Psoas muscle (tissue), 8 donors: Measurements from ENCODE around the gene BIRC7. TPM values are rescaled to one million over a fixed set of nuclear protein-coding genes. Genes with fewer than 3 reads are reported as not detected.

ENCODE experiments used
- ATAC-seq, 4 donors: fragments of 200-7000 bp; cut with Tn5 transposase; one replicate each; pipeline ENCODE4 v1.9.1; 2020; ENCODE audit warnings: moderate library complexity in 3 of 4, mild to moderate bottlenecking in 2 of 4
- DNase-seq, 2 donors: peaks; one replicate each; pipeline ENCODE4 v3.0.0-alpha.2; 2020
- H3K27ac ChIP-seq: fragments of 200-600 bp; one replicate; pipeline ENCODE4 v1.8.0; 2022
- H3K27me3 ChIP-seq, 3 donors: fragments of 200-600 bp in 1 of 3; one replicate each; pipeline versions ENCODE4 v1.6.1 to v1.8.0; 2013 to 2022; ENCODE audit warnings: low read length in 2 of 3, mild to moderate bottlenecking in 2 of 3, moderate library complexity in 1 of 3; ENCODE audit not compliant: insufficient read depth in 3 of 3
- H3K36me3 ChIP-seq, 2 donors: fragments of 200-600 bp in 1 of 2; one replicate each; pipeline versions ENCODE4 v1.6.1 to v1.8.0; 2013 to 2022; ENCODE audit warnings: low read depth in 1 of 2, mild to moderate bottlenecking in 1 of 2, moderate library complexity in 1 of 2; ENCODE audit not compliant: insufficient read depth in 1 of 2
- H3K4me1 ChIP-seq: fragments of 200-600 bp; one replicate; pipeline ENCODE4 v1.8.0; 2022
- H3K4me3 ChIP-seq: fragments of 200-600 bp; one replicate; pipeline ENCODE4 v1.8.0; 2022; ENCODE audit warnings: mild to moderate bottlenecking
- H3K9me3 ChIP-seq: fragments of 200-600 bp; one replicate; pipeline ENCODE4 v1.8.0; 2022
- CTCF ChIP-seq: fragments of 200-600 bp; IDR thresholded peaks from one replicate; pipeline ENCODE4 v1.8.0; 2022; ENCODE audit warnings: antibody characterized with exemption
- WGBS, 3 donors: extraction: QIAGEN DNeasy Blood & Tissue Kit; methylation state at CpG; one replicate each; pipeline versions ENCODE4 v1.1.6 to v1.1.7; 2013; 5-methylcytosine and 5-hydroxymethylcytosine counted together
- intact Hi-C, 2 donors: fragments of 100-400 bp; cut with DNase I; formaldehyde crosslinking; loops; one replicate each; pipeline versions ENCODE4 v1.11.0 to v1.14.2; 2022
- polyA plus RNA-seq, 3 donors: library from polyadenylated mRNA; stranded (reverse); fragments of 200-250 nt; gene quantifications; one replicate each; pipeline ENCODE4 v1.2.3, GENCODE V29; 2013
- total RNA-seq, 4 donors: library from RNA; stranded (reverse); fragmentation: NEBNext Ultra II Directional in 2 of 4; extraction: Animal tissue kit (Norgen Biotek cat#: 25700) in 2 of 4; gene quantifications; one replicate each; pipeline versions ENCODE4 v1.2.1 to v1.2.4, GENCODE V29; 2021 to 2023
- donor health status: healthy with polysubstance abuse.
- donor health status: DM: no; HTN: no; CAD: no; lungs with moderate emphysema.
- donor health status: Bipolar disorder and iron deficiency.
- donor health status: healthy.
- donor health status: DM: yes; HTN: yes; CAD: no.
- donor health status: DM: no; HTN: no; CAD: no.
- donor health status: DM: no; HTN: no; CAD: no.
- donor health status: DM: yes; HTN: yes; CAD: no.

BIRC7 gene
- total and polyA plus RNA-seq, 7 donors, result 0.04 TPM; not detected in 6

- ATAC-seq (no peak), DNase-seq (peak in 1 of 2 donors; percentile 4)
- H3K27ac ChIP-seq, result no peak overlapping the region
- no peak for TF ChIP-seq CTCF
- H3K27me3 ChIP-seq, result no peaks in the 10 kb centered on the region
- WGBS, 3 donors, result 92 to 96% (median 93%) methylated on average over 15 of the region's 15 CpGs
- H3K36me3 ChIP-seq, result peaks cover 10 to 92% of the 10 kb centered on the region in 2 donors
- H3K4me1 ChIP-seq, result no peaks in the 10 kb centered on the region
- intact Hi-C loops, result loop anchor here in 1 of 2 donors (5.0 kb wide), 1 partner anchor 58 kb away; no protein-coding TSS in a partner anchor
- H3K9me3 ChIP-seq, result no peaks in the 10 kb centered on the region
- H3K4me3 ChIP-seq, result no peak overlapping the region
These were observed 44.2 kb downstream of the BIRC7 start for GRCh38 chr20:63279931-63280330.

GRCh38 chr20:63280371-63280770 lies 44.7 kb downstream of the BIRC7 start:
- Histone ChIP-seq H3K27me3 (no peaks in the 10 kb centered on the region), H3K36me3 (peaks cover 10 to 97% of the 10 kb centered on the region in 2 donors), H3K4me1 (no peaks in the 10 kb centered on the region), H3K27ac (no peak overlapping the region), H3K4me3 (no peak overlapping the region), H3K9me3 (no peaks in the 10 kb centered on the region)
- WGBS, 3 donors, result 94 to 97% (median 96%) methylated on average over 6 of the region's 6 CpGs
- DNase-seq (peak in 1 of 2 donors; percentile 3), ATAC-seq (no peak)
- intact Hi-C loops, result loop anchor here in 1 of 2 donors (5.0 kb wide), 1 partner anchor 58 kb away; no protein-coding TSS in a partner anchor
- no peak for TF ChIP-seq CTCF

- ATAC-seq, result no peak
- H3K4me1 ChIP-seq, result no peaks in the 10 kb centered on the region
- no peak overlapping the region for H3K4me3 ChIP-seq
- DNase-seq, result peak in 1 of 2 donors; percentile 8
- no peak overlapping the region for H3K27ac ChIP-seq
- H3K9me3 ChIP-seq, result no peaks in the 10 kb centered on the region
- H3K27me3 ChIP-seq, result no peaks in the 10 kb centered on the region
- no peak for TF ChIP-seq CTCF
- 78 to 82% (median 81%) methylated on average over 16 to 19 of the region's 19 CpGs for WGBS, 3 donors
- intact Hi-C loops, result loop anchor here in 1 of 2 donors (5.0 kb wide), 1 partner anchor 59 kb away; no protein-coding TSS in a partner anchor
- peaks cover 10 to 97% of the 10 kb centered on the region in 2 donors for H3K36me3 ChIP-seq
These were observed 45.3 kb downstream of the BIRC7 start for GRCh38 chr20:63280929-63281545.

- intact Hi-C loops, result loop anchor here in 1 of 2 donors (5.0 kb wide), 1 partner anchor 60 kb away; no protein-coding TSS in a partner anchor
- peak in 1 of 2 donors; percentile 12 for DNase-seq
- no peak for ATAC-seq
- TF ChIP-seq CTCF, result no peak
- H3K27ac ChIP-seq, result no peak overlapping the region
- no peaks in the 10 kb centered on the region for H3K4me1 ChIP-seq
- 85 to 89% (median 86%) methylated on average over 37 to 38 of the region's 38 CpGs for WGBS, 3 donors
- no peak overlapping the region for H3K4me3 ChIP-seq
- H3K36me3 ChIP-seq, result peaks cover 5 to 94% of the 10 kb centered on the region in 2 donors
- no peaks in the 10 kb centered on the region for H3K27me3 ChIP-seq
- no peaks in the 10 kb centered on the region for H3K9me3 ChIP-seq
These were observed 46.3 kb downstream of the BIRC7 start for GRCh38 chr20:63281742-63282665.
